GM12878 (cell line): ENCODE results near the gene TXNDC9. TPM values are rescaled to one million over a fixed set of nuclear protein-coding genes. Genes with fewer than 3 reads are reported as not detected.

Source experiments
- ATAC-seq: fragments of 200-7000 bp; cut with Tn5 transposase; 3 replicates; pipeline ENCODE4 v1.9.1; 2020; ENCODE audit warnings: mild to moderate bottlenecking, moderate library complexity
- BruUV-seq: library from RNA; stranded (reverse); fragments of 400-500 nt; replicated peaks from 2 replicates; lab custom pipeline; 2021; lab: Mats Ljungman, UMichigan
- CTCF ChIA-PET: fragments of 300-600 bp; sonication (Branson Sonifier 250); formaldehyde crosslinking; extraction: SDS; loops from one replicate; lab custom pipeline; 2021; ENCODE audit warnings: inconsistent platforms; lab: Yijun Ruan, JAX
- POLR2A ChIA-PET: fragments of 350-600 bp; formaldehyde crosslinking; extraction: SDS; loops from one replicate; lab custom pipeline; 2021; ENCODE audit warnings: inconsistent platforms; lab: Charles Lee
- RAD21 ChIA-PET: fragments of 300-600 bp; sonication (Branson Sonifier 250); formaldehyde crosslinking; loops from one replicate; lab custom pipeline; 2023; ENCODE audit warnings: antibody characterized with exemption; ENCODE audit not compliant: unreplicated experiment; lab: Charles Lee
- SMC1A ChIA-PET: fragments of 300-600 bp; sonication (Branson Sonifier 250); formaldehyde crosslinking; loops from one replicate; lab custom pipeline; 2023; ENCODE audit not compliant: unreplicated experiment, uncharacterized antibody; lab: Charles Lee
- DNase-seq: peaks from one replicate; pipeline ENCODE4 v3.0.0-alpha.2; 2011; ENCODE audit warnings: low read depth, low spot score
- FAIRE-seq: peaks from 3 replicates; lab custom pipeline; 2011; peaks lifted over from hg19 to GRCh38; lab: Jason Lieb, UNC
- H2AFZ ChIP-seq: 2 replicates; pipeline ENCODE4 v1.6.0; 2011; ENCODE audit warnings: low read depth, low read length, control low read depth; ENCODE audit not compliant: control insufficient read depth
- H3K27ac ChIP-seq: 2 replicates; pipeline ENCODE4 v1.5.1; 2011; ENCODE audit warnings: control low read depth; ENCODE audit not compliant: control insufficient read depth, insufficient read depth
- H3K27me3 ChIP-seq, 2 experiments: replicated peaks in 1 of 2; 2 replicates each; pipeline versions ENCODE4 v1.6.0 to v1.6.1; 2011; ENCODE audit warnings: low read length in 1 of 2; ENCODE audit not compliant: control insufficient read depth in 2 of 2, insufficient read depth in 2 of 2
- H3K36me3 ChIP-seq, 2 experiments: 2 replicates each; pipeline ENCODE4 v1.5.1; 2011; ENCODE audit warnings: low read length in 1 of 2; ENCODE audit not compliant: control insufficient read depth in 2 of 2, insufficient read depth in 2 of 2
- H3K4me1 ChIP-seq: 2 replicates; pipeline ENCODE4 v1.6.1; 2011; ENCODE audit warnings: mild to moderate bottlenecking, low read length, moderate library complexity, mixed read lengths; ENCODE audit not compliant: control insufficient read depth, insufficient read depth
- H3K4me2 ChIP-seq: 2 replicates; pipeline ENCODE4 v1.6.0; 2011; ENCODE audit warnings: control low read depth; ENCODE audit not compliant: control insufficient read depth, insufficient read depth
- H3K4me3 ChIP-seq: fragments of 200-600 bp; sonication (generic); 2 replicates; pipeline ENCODE4 v1.5.1; 2016
- H3K79me2 ChIP-seq: 2 replicates; pipeline ENCODE4 v1.6.0; 2011; ENCODE audit warnings: low read length; ENCODE audit not compliant: control insufficient read depth, insufficient read depth
- H3K9ac ChIP-seq: 2 replicates; pipeline ENCODE4 v1.8.0; 2011; ENCODE audit warnings: low read length, control low read depth, mixed read lengths; ENCODE audit not compliant: control insufficient read depth, insufficient read depth
- H3K9me3 ChIP-seq: replicated peaks from 3 replicates; pipeline ENCODE4 v1.5.1; 2011; ENCODE audit warnings: mild to moderate bottlenecking, low read length; ENCODE audit not compliant: control insufficient read depth, insufficient read depth
- H4K20me1 ChIP-seq: 2 replicates; pipeline ENCODE4 v1.6.0; 2011; ENCODE audit not compliant: control insufficient read depth, insufficient read depth
- CHD4 ChIP-seq: fragments of 200-600 bp; sonication (generic); IDR thresholded peaks from 2 replicates; pipeline ENCODE4 v1.6.1; 2016; ENCODE audit warnings: mild to moderate bottlenecking
- DPF2 ChIP-seq: fragments of 450-650 bp; IDR thresholded peaks from 2 replicates; pipeline ENCODE4 v1.6.1; 2017; ENCODE audit warnings: mild to moderate bottlenecking
- MEF2A ChIP-seq: IDR thresholded peaks from 2 replicates; pipeline ENCODE4 v1.6.1; 2011; ENCODE audit warnings: low read depth, mild to moderate bottlenecking, low read length, moderate library complexity; ENCODE audit not compliant: insufficient read depth
- NFIC ChIP-seq: IDR thresholded peaks from 2 replicates; pipeline ENCODE4 v1.6.1; 2012; ENCODE audit warnings: low read depth, mild to moderate bottlenecking, inconsistent platforms, low read length, moderate library complexity
- NR2C1 ChIP-seq: fragments of 450-650 bp; IDR thresholded peaks from 2 replicates; pipeline ENCODE4 v1.6.1; 2017; ENCODE audit warnings: antibody characterized with exemption, mild to moderate bottlenecking, moderate library complexity
- NR2F1 ChIP-seq: fragments of 450-650 bp; conservative IDR thresholded peaks from 2 replicates; pipeline ENCODE4 v1.6.1; 2017; ENCODE audit warnings: mild to moderate bottlenecking
- PML ChIP-seq: IDR thresholded peaks from 2 replicates; pipeline ENCODE4 v1.6.1; 2012; ENCODE audit warnings: low read length, inconsistent platforms
- RCOR1 ChIP-seq: conservative IDR thresholded peaks from 2 replicates; pipeline ENCODE4 v1.6.1; 2012; ENCODE audit warnings: low read depth, low read length, improper control_type of control experiment
- SMC3 ChIP-seq: IDR thresholded peaks from 2 replicates; pipeline ENCODE4 v1.6.1; 2011; ENCODE audit warnings: low read length, improper control_type of control experiment, borderline replicate concordance
- SPI1 ChIP-seq: IDR thresholded peaks from 2 replicates; pipeline ENCODE4 v1.6.1; 2011; ENCODE audit warnings: low read depth, mild to moderate bottlenecking, low read length, moderate library complexity, borderline replicate concordance; ENCODE audit not compliant: insufficient read depth
- ZNF687 ChIP-seq: fragments of 450-650 bp; IDR thresholded peaks from 2 replicates; pipeline ENCODE4 v1.6.1; 2017; ENCODE audit warnings: mild to moderate bottlenecking, moderate library complexity
- WGBS: methylation state at CpG from one replicate; pipeline ENCODE4 v1.1.6; 2016; ENCODE audit warnings: low lambda C conversion rate; ENCODE audit not compliant: insufficient replicate concordance, insufficient coverage; ENCODE audit errors: missing lambda C conversion rate; 5-methylcytosine and 5-hydroxymethylcytosine counted together
- in situ Hi-C: fragments of 300-500 bp; cut with MboI; formaldehyde crosslinking; loops from 9 replicates; pipeline ENCODE4 v1.14.3; 2018; ENCODE audit warnings: mixed read lengths
- intact Hi-C: fragments of 100-400 bp; cut with micrococcal nuclease; formaldehyde crosslinking; loops from one replicate; pipeline ENCODE4 v1.14.2; 2022; ENCODE audit not compliant: unreplicated experiment
- polyA plus RNA-seq, 11 experiments: library from polyadenylated mRNA; depleted of rRNA in 4 of 11; unstranded in 6 of 11; stranded (reverse) in 5 of 11; fragments of >200 nt; fragmentation: Nextera tagmentation in 4 of 11; fragmentation: Illumina TruSeq in 1 of 11; extraction: Ambion mirVana in 4 of 11; extraction: Trizol in 1 of 11; gene quantifications; 1 replicate in 1 of 11; 2 replicates in 10 of 11; pipeline versions ENCODE4 v1.2.1 to v1.2.3, GENCODE V29; 2011 to 2016; ENCODE audit warnings: inconsistent platforms in 2 of 11, missing spikeins in 2 of 11, low read depth in 1 of 11
- total RNA-seq, 4 experiments: library from RNA; depleted of rRNA in 3 of 4; stranded (reverse); fragments of >200 nt in 3 of 4; fragmentation: Illumina TruSeq in 1 of 4; extraction: Trizol in 1 of 4; gene quantifications; 2 replicates each; pipeline versions ENCODE4 v1.2.1 to v1.2.3, GENCODE V29; 2013 to 2021
- TF ChIP-seq, protein P1 (sequence below): fragments of 450-650 bp; IDR thresholded peaks from 2 replicates; pipeline ENCODE4 v1.6.1; 2017; ENCODE audit warnings: low read depth, mild to moderate bottlenecking, moderate library complexity
- TF ChIP-seq, protein P2 (sequence below): IDR thresholded peaks from 2 replicates; pipeline ENCODE4 v1.6.1; 2012; ENCODE audit warnings: improper control_type of control experiment, low read depth, low read length; ENCODE audit not compliant: insufficient replicate concordance

TXNDC9 gene
- total and polyA plus RNA-seq, 10 of the 15 experiments (the other 5 are each of a cell fraction or from before 2014, with no cell fraction given) = 27.0 to 170 (median 50.9) TPM

DNA sequence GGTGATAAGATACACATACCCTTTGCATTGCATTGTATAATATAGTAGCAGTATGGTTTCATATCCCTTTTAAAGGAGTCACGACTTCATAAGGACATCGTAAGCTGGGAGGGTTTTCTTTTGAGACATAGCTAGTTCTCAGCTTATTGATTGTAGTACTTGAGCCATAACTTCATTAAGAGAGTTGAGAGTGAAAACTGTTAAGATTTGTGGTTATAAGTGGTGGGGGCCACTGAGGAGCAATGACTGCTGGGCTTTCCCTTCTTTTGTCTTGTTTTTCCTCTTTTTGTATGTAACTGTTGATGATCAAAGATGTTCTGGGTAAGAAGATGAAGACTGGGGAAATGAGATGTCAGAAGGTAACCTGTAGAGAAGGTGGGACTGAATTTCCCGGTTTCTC lies 12.0 kb upstream of the TXNDC9 start:
- Histone ChIP-seq H3K79me2 (peaks cover 84% of the 10 kb centered on the region), H3K27me3 (no peaks in the 10 kb centered on the region), H3K4me1 (peaks cover 13% of the 10 kb centered on the region), H3K4me3 (no peak overlapping the region), H3K9ac (no peak overlapping the region), H2AFZ (no peak overlapping the region), H3K9me3 (no peaks in the 10 kb centered on the region), H3K27ac (no peak overlapping the region), H3K36me3 (no peaks in the 10 kb centered on the region; a peak in 3 of 4 replicates), H3K4me2 (peak overlapping the region; percentile 34), H4K20me1 (no peaks in the 10 kb centered on the region; the same call in 1 of the 2 replicates)
- ChIA-PET POLR2A (interaction anchor here (0.9 to 3.9 kb wide), 4 partner anchors 9 to 167 kb away, joined by 3 to 30 read pairs (median 6); partner anchors contain the start of genes EIF5B, MITD1, MRPL30 and TXNDC9), CTCF (interaction anchor here (0.5 to 2.1 kb wide), 5 partner anchors 9 to 730 kb away, joined by 3 to 11 read pairs (median 4); partner anchors contain the start of genes EIF5B and TXNDC9), RAD21 (interaction anchor here (0.6 to 2.7 kb wide), 4 partner anchors 9 to 900 kb away, joined by 3 to 29 read pairs (median 6); partner anchors contain the start of genes EIF5B and TXNDC9), SMC1A (interaction anchor here (0.5 to 3.8 kb wide), 8 partner anchors 9 to 207 kb away, joined by 3 to 32 read pairs (median 5); partner anchors contain the start of genes C2orf15, EIF5B and TXNDC9)
- in situ Hi-C loops (no loop called here), intact Hi-C loops (no loop called here)
- BruUV-seq = no TSS peak
- DNase-seq (peak; percentile 39), ATAC-seq (peak; percentile 86), FAIRE-seq (peak; percentile 47)
- WGBS = 2% methylated on average over 3 of the region's 3 CpGs
- TF ChIP-seq SMC3 (no peak), NR2C1 (no peak), ZNF687 (0 out of 2 replicates have a peak, but pooled peaks have one; percentile 12), NR2F1 (no peak), DPF2 (peak; percentile 36; the same call in 1 of the 2 replicates), SPI1 (peak; percentile 26; the same call in 1 of the 2 replicates), MEF2A (no peak), PML (no peak), RCOR1 (0 out of 2 replicates have a peak, but pooled peaks have one; percentile 57), NFIC (peak; percentile 47; the same call in 1 of the 2 replicates), CHD4 (no peak)
- TF ChIP-seq, protein P1, sequence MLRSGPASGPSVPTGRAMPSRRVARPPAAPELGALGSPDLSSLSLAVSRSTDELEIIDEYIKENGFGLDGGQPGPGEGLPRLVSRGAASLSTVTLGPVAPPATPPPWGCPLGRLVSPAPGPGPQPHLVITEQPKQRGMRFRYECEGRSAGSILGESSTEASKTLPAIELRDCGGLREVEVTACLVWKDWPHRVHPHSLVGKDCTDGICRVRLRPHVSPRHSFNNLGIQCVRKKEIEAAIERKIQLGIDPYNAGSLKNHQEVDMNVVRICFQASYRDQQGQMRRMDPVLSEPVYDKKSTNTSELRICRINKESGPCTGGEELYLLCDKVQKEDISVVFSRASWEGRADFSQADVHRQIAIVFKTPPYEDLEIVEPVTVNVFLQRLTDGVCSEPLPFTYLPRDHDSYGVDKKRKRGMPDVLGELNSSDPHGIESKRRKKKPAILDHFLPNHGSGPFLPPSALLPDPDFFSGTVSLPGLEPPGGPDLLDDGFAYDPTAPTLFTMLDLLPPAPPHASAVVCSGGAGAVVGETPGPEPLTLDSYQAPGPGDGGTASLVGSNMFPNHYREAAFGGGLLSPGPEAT = peak; percentile 30; the same call in 1 of the 2 replicates
- TF ChIP-seq, protein P2, sequence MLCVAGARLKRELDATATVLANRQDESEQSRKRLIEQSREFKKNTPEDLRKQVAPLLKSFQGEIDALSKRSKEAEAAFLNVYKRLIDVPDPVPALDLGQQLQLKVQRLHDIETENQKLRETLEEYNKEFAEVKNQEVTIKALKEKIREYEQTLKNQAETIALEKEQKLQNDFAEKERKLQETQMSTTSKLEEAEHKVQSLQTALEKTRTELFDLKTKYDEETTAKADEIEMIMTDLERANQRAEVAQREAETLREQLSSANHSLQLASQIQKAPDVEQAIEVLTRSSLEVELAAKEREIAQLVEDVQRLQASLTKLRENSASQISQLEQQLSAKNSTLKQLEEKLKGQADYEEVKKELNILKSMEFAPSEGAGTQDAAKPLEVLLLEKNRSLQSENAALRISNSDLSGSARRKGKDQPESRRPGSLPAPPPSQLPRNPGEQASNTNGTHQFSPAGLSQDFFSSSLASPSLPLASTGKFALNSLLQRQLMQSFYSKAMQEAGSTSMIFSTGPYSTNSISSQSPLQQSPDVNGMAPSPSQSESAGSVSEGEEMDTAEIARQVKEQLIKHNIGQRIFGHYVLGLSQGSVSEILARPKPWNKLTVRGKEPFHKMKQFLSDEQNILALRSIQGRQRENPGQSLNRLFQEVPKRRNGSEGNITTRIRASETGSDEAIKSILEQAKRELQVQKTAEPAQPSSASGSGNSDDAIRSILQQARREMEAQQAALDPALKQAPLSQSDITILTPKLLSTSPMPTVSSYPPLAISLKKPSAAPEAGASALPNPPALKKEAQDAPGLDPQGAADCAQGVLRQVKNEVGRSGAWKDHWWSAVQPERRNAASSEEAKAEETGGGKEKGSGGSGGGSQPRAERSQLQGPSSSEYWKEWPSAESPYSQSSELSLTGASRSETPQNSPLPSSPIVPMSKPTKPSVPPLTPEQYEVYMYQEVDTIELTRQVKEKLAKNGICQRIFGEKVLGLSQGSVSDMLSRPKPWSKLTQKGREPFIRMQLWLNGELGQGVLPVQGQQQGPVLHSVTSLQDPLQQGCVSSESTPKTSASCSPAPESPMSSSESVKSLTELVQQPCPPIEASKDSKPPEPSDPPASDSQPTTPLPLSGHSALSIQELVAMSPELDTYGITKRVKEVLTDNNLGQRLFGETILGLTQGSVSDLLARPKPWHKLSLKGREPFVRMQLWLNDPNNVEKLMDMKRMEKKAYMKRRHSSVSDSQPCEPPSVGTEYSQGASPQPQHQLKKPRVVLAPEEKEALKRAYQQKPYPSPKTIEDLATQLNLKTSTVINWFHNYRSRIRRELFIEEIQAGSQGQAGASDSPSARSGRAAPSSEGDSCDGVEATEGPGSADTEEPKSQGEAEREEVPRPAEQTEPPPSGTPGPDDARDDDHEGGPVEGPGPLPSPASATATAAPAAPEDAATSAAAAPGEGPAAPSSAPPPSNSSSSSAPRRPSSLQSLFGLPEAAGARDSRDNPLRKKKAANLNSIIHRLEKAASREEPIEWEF = peak; percentile 94
